Sigmoid colon (tissue), 7 donors: Measurements from ENCODE around the gene HTT. TPM values are rescaled to one million over a fixed set of nuclear protein-coding genes. Genes with fewer than 3 reads are reported as not detected.

Experiments used
- DNase-seq: peaks from one replicate; pipeline ENCODE4 v3.0.0-alpha.2; 2019
- H3K27ac ChIP-seq, 4 donors: fragments of 200-600 bp; sonication (generic); one replicate each; pipeline ENCODE4 v1.5.1; 2016 to 2019; ENCODE audit warnings: mild to moderate bottlenecking in 1 of 4
- H3K27me3 ChIP-seq, 3 donors: fragments of 200-600 bp; sonication (generic); one replicate each; pipeline ENCODE4 v1.5.1; 2019; ENCODE audit warnings: mild to moderate bottlenecking in 1 of 3
- H3K36me3 ChIP-seq, 4 donors: fragments of 200-600 bp; sonication (generic); one replicate each; pipeline ENCODE4 v1.5.1; 2016 to 2019
- H3K4me1 ChIP-seq, 4 donors: fragments of 200-600 bp; sonication (generic); one replicate each; pipeline ENCODE4 v1.5.1; 2017 to 2019
- H3K4me3 ChIP-seq, 4 donors: fragments of 200-600 bp; sonication (generic); one replicate each; pipeline ENCODE4 v1.5.1; 2017 to 2019; ENCODE audit warnings: mild to moderate bottlenecking in 2 of 4, moderate library complexity in 1 of 4
- H3K9me3 ChIP-seq, 4 donors: fragments of 200-600 bp in 3 of 4; sonication (generic) in 3 of 4; one replicate each; pipeline versions ENCODE4 v1.5.1 to v1.6.1; 2013 to 2019
- CTCF ChIP-seq, 4 experiments: fragments of 450-650 bp in 3 of 4; fragments of 200-600 bp in 1 of 4; IDR thresholded peaks; one replicate each; pipeline ENCODE4 v1.5.1; 2016 to 2019; ENCODE audit warnings: antibody characterized with exemption in 4 of 4, mild to moderate bottlenecking in 3 of 4, moderate library complexity in 2 of 4
- EP300 ChIP-seq, 4 donors: sonication (generic); formaldehyde crosslinking; IDR thresholded peaks; one replicate each; pipeline ENCODE4 v1.6.1; 2017; ENCODE audit warnings: antibody characterized with exemption in 4 of 4
- POLR2A ChIP-seq, 2 donors: fragments of 450-650 bp; IDR thresholded peaks; one replicate each; pipeline ENCODE4 v1.6.1; 2016; ENCODE audit warnings: antibody characterized with exemption in 2 of 2, mild to moderate bottlenecking in 2 of 2, moderate library complexity in 2 of 2
- POLR2AphosphoS5 ChIP-seq, 4 donors: sonication (generic); formaldehyde crosslinking; IDR thresholded peaks; one replicate each; pipeline ENCODE4 v1.6.1; 2017; ENCODE audit warnings: antibody characterized with exemption in 4 of 4
- WGBS, 2 donors: extraction: QIAGEN DNeasy Blood & Tissue Kit; methylation state at CpG; one replicate each; pipeline ENCODE4 v1.1.7; 2013; 5-methylcytosine and 5-hydroxymethylcytosine counted together
- intact Hi-C: fragments of 100-400 bp; cut with DNase I; formaldehyde crosslinking; loops from one replicate; pipeline ENCODE4 v1.15.1; 2023
- polyA plus RNA-seq, 3 donors: library from polyadenylated mRNA; stranded (reverse); fragments of 200-250 nt; gene quantifications; one replicate each; pipeline ENCODE4 v1.2.3, GENCODE V29; 2013
- total RNA-seq, 4 donors: library from RNA; depleted of rRNA; stranded (reverse); fragments of >200 nt; gene quantifications; one replicate each; pipeline ENCODE4 v1.1.0, GENCODE V29; 2016
- donor health status: healthy with polysubstance abuse.
- donor health status: Bipolar disorder and iron deficiency.
- donor health status: healthy.

Gene HTT
- total and polyA plus RNA-seq, 7 donors, result 6.5 to 41.5 (median 22.7) TPM

GRCh38 chr4:3059943-3060342, 14.5 kb upstream of the HTT start:
- 93 to 97% methylated on average over 6 of the region's 6 CpGs for WGBS, 2 donors
- no peaks in the 10 kb centered on the region for H3K27me3 ChIP-seq
- intact Hi-C loops, result no loop called here

GRCh38 chr4:3060946-3061345, 13.5 kb upstream of the HTT start:
- 92 to 93% methylated on average over 6 of the region's 6 CpGs for WGBS, 2 donors
- no peak overlapping the region for H3K27ac ChIP-seq

More at GRCh38 chr4:3059943-3060342, 14.5 kb upstream of the HTT start:
- Histone ChIP-seq H3K36me3 (no peaks in the 10 kb centered on the region), H3K9me3 (no peaks in the 10 kb centered on the region), H3K4me3 (no peak overlapping the region), H3K4me1 (no peaks in the 10 kb centered on the region), H3K27ac (no peak overlapping the region)
- TF ChIP-seq POLR2AphosphoS5 (IDR thresholded peaks at IDR 0.05) (no peak), EP300 (IDR thresholded peaks at IDR 0.05) (no peak), POLR2A (IDR thresholded peaks at IDR 0.05) (no peak), CTCF (IDR thresholded peaks at IDR 0.05) (no peak)
- DNase-seq, result no peak

GRCh38 chr4:3062471-3062870, 12.0 kb upstream of the HTT start:
- H3K9me3 ChIP-seq, result no peaks in the 10 kb centered on the region

More at GRCh38 chr4:3060946-3061345, 13.5 kb upstream of the HTT start:
- Histone ChIP-seq H3K27me3 (no peaks in the 10 kb centered on the region), H3K4me3 (no peak overlapping the region), H3K4me1 (no peaks in the 10 kb centered on the region), H3K9me3 (no peaks in the 10 kb centered on the region), H3K36me3 (no peaks in the 10 kb centered on the region)
- DNase-seq, result no peak
- intact Hi-C loops, result no loop called here
- TF ChIP-seq EP300 (IDR thresholded peaks at IDR 0.05) (no peak), POLR2AphosphoS5 (IDR thresholded peaks at IDR 0.05) (no peak), POLR2A (IDR thresholded peaks at IDR 0.05) (no peak), CTCF (IDR thresholded peaks at IDR 0.05) (no peak)

GRCh38 chr4:3065551-3065950, 8.9 kb upstream of the HTT start:
- Histone ChIP-seq H3K4me3 (no peak overlapping the region), H3K27ac (no peak overlapping the region), H3K9me3 (no peaks in the 10 kb centered on the region), H3K27me3 (no peaks in the 10 kb centered on the region), H3K4me1 (no peaks in the 10 kb centered on the region), H3K36me3 (no peaks in the 10 kb centered on the region)
- DNase-seq, result no peak
- WGBS, 2 donors, result 86 to 93% methylated on average over 3 of the region's 3 CpGs
- TF ChIP-seq EP300 (IDR thresholded peaks at IDR 0.05), result no peak
- intact Hi-C loops, result no loop called here

More at GRCh38 chr4:3062471-3062870, 12.0 kb upstream of the HTT start:
- TF ChIP-seq CTCF (IDR thresholded peaks at IDR 0.05) (no peak), POLR2AphosphoS5 (IDR thresholded peaks at IDR 0.05) (no peak), POLR2A (IDR thresholded peaks at IDR 0.05) (no peak), EP300 (IDR thresholded peaks at IDR 0.05) (no peak)
- no peaks in the 10 kb centered on the region for H3K4me1 ChIP-seq
- no peak for DNase-seq
- no peaks in the 10 kb centered on the region for H3K36me3 ChIP-seq
- H3K27me3 ChIP-seq, result no peaks in the 10 kb centered on the region
- H3K27ac ChIP-seq, result no peak overlapping the region
- intact Hi-C loops, result no loop called here
- H3K4me3 ChIP-seq, result no peak overlapping the region
- WGBS, 2 donors, result 87 to 93% methylated on average over 12 of the region's 12 CpGs

GRCh38 chr4:3066836-3067400, 7.6 kb upstream of the HTT start:
- WGBS, 2 donors, result 85 to 87% methylated on average over 6 of the region's 6 CpGs
- H3K4me3 ChIP-seq, result no peak overlapping the region
- TF ChIP-seq POLR2AphosphoS5 (IDR thresholded peaks at IDR 0.05), result no peak
- H3K4me1 ChIP-seq, result no peaks in the 10 kb centered on the region
- no peaks in the 10 kb centered on the region for H3K9me3 ChIP-seq
- no peaks in the 10 kb centered on the region for H3K27me3 ChIP-seq
- intact Hi-C loops, result no loop called here
- H3K27ac ChIP-seq, result no peak overlapping the region
- no peak for DNase-seq
- no peaks in the 10 kb centered on the region for H3K36me3 ChIP-seq

- Histone ChIP-seq H3K9me3 (no peaks in the 10 kb centered on the region), H3K4me3 (no peak overlapping the region), H3K27me3 (no peaks in the 10 kb centered on the region), H3K27ac (no peak overlapping the region), H3K4me1 (no peaks in the 10 kb centered on the region), H3K36me3 (no peaks in the 10 kb centered on the region)
- no peak for DNase-seq
- TF ChIP-seq POLR2AphosphoS5 (IDR thresholded peaks at IDR 0.05) (no peak), EP300 (IDR thresholded peaks at IDR 0.05) (no peak), POLR2A (IDR thresholded peaks at IDR 0.05) (no peak), CTCF (IDR thresholded peaks at IDR 0.05) (no peak)
- 89 to 94% methylated on average over 6 of the region's 6 CpGs for WGBS, 2 donors
- intact Hi-C loops, result no loop called here
These were observed 6.9 kb upstream of the HTT start for GRCh38 chr4:3067473-3068001.
